ENCODE results near the gene CBFA2T3. TPM values are rescaled to one million over a fixed set of nuclear protein-coding genes. Genes with fewer than 3 reads are reported as not detected.
A peak's percentile ranks its signal among the peaks of the same experiment; 100 is the strongest.

The CBFA2T3 gene
- total and polyA plus RNA-seq, 4 donors, result 4.7 to 11.8 (median 6.6) TPM

DNA sequence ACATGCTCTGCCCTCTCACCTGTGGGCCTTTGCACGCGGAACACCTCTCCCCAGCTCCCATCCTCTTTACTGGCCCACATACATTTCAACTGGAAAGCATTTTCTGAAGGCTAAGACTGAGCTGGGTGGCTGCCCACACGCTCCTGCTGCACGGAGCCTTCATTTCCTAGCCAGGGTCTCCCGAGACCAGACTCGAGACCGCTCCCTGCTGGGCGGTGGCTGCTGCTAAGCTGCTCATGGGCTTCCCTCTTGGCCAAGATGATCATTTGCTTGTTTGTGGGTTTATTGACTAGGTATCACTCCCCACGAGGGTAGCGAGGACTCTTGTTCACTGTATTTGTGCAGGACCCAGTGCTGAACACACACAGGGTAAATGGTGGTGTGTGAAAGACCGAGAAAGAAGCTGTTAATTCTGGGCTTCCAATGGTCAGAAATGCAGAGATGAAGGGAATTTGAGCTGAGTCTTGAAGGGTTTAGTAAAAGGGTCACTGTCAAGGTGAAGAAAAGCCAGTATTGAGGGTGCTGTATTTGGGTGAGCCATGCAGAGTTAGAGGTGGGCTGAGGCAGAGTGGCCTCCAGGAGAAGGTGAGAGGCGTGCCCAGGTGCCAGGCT is 119.2 kb downstream of the CBFA2T3 start:
- WGBS, 2 donors, result 15 to 16% methylated on average over 12 of the region's 12 CpGs
- peak; percentile 79 to 85 (median 80) for DNase-seq
- ATAC-seq (ENCODE audit: insufficient read depth, low FRiP score), result peak; percentile 32
- H3K9me3 ChIP-seq (ENCODE audit: control insufficient read depth in 4 of 4, insufficient read depth in 3 of 4, low read length in 3 of 4), result no peaks in the 10 kb centered on the region
- peaks cover 0 to 16% (median 7%) of the 10 kb centered on the region in 5 donors for H3K4me1 ChIP-seq (ENCODE audit: control insufficient read depth in 5 of 5, insufficient read depth in 5 of 5, low read length in 5 of 5)
- TF ChIP-seq, protein P1, sequence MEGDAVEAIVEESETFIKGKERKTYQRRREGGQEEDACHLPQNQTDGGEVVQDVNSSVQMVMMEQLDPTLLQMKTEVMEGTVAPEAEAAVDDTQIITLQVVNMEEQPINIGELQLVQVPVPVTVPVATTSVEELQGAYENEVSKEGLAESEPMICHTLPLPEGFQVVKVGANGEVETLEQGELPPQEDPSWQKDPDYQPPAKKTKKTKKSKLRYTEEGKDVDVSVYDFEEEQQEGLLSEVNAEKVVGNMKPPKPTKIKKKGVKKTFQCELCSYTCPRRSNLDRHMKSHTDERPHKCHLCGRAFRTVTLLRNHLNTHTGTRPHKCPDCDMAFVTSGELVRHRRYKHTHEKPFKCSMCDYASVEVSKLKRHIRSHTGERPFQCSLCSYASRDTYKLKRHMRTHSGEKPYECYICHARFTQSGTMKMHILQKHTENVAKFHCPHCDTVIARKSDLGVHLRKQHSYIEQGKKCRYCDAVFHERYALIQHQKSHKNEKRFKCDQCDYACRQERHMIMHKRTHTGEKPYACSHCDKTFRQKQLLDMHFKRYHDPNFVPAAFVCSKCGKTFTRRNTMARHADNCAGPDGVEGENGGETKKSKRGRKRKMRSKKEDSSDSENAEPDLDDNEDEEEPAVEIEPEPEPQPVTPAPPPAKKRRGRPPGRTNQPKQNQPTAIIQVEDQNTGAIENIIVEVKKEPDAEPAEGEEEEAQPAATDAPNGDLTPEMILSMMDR (IDR thresholded peaks at IDR 0.05; ENCODE audit: control extremely low read depth, extremely low read depth), result peak; percentile 52
- H3K4me3 ChIP-seq, result peak overlapping the region; percentile 95
- peak overlapping the region in 1 of 2 donors; percentile 84 for H3K27ac ChIP-seq (ENCODE audit: low read depth in 1 of 2, low read length in 1 of 2)
- no peaks in the 10 kb centered on the region for H3K27me3 ChIP-seq (ENCODE audit: control insufficient read depth in 3 of 3, insufficient read depth in 3 of 3, low read length in 2 of 3)
- H3K9ac ChIP-seq (ENCODE audit: insufficient read depth in 1 of 2, low read length in 2 of 2), result no peak overlapping the region
- H3K36me3 ChIP-seq (ENCODE audit: control insufficient read depth in 4 of 4, insufficient read depth in 4 of 4, low read length in 4 of 4), result peaks cover 0 to 30% (median 21%) of the 10 kb centered on the region in 4 donors

DNA sequence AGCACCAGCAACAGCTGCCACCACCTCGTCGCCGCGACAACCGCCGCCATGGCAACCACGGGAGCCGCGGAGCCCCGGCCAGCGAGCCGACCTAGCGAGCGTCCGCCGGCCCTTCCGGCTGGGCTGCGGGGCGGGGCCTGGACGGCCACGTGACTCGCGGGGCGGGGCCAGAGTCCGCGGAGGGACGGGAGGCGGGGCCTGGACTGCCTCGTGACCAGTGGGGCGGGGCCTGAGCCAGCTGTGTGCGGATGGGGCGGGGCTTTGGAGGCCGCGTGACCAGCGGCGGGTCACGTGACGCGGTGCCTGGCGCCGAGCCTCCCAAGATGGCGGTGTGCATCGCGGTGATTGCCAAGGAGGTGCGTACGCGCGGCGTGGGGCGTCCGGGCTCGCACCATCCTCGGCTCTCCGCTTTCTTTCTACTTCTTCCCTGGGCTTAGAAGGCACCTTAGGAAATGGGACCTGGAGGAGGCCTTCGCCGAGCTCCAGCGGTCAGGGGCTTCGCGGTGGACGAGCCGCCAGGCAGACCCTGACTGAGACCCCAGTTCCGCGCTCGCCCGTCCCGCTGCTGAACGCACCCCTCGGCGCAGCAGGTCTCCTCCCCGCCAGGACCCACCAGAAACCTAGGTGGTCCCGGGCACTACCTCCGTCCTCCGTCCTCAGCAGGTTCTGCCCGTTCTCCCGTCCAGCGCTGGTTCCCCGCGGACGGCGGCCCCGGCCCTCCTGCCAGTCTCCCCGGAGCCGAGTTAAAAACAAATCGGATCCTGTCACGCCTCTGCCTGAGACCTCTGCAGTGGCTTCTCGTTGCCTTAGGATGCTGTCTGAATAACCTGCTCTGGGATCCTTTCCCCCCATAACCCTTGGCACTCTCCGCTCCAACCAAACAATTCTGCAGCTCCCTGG is 119.9 kb downstream of the CBFA2T3 start, which contains the start of the genes GALNS and TRAPPC2L:
TSS of gene GALNS (minus strand) at position 120 of the 900 bp plus-strand sequence. CDS start at position 50, 70 bp downstream.
TSS of gene TRAPPC2L (plus strand) at position 300 of the 900 bp plus-strand sequence. CDS start at position 324, 24 bp downstream.
- no peak within 1 kb of the TSS for H3K9ac ChIP-seq (ENCODE audit: insufficient read depth in 1 of 2, low read length in 2 of 2)
- H3K27ac ChIP-seq (ENCODE audit: low read depth in 1 of 2, low read length in 1 of 2), result peak within 1 kb of the TSS; percentile 79 to 84
- H3K36me3 ChIP-seq (ENCODE audit: control insufficient read depth in 4 of 4, insufficient read depth in 4 of 4, low read length in 4 of 4), result peaks cover 0 to 27% (median 19%) of the 10 kb centered on the region in 4 donors
- H3K4me1 ChIP-seq (ENCODE audit: control insufficient read depth in 5 of 5, insufficient read depth in 5 of 5, low read length in 5 of 5), result peaks cover 0 to 16% (median 7%) of the 10 kb centered on the region in 5 donors
- ATAC-seq (ENCODE audit: insufficient read depth, low FRiP score) (peak; percentile 96), DNase-seq (peak; percentile 98 to 99 (median 98))
- H3K9me3 ChIP-seq (ENCODE audit: control insufficient read depth in 4 of 4, insufficient read depth in 3 of 4, low read length in 3 of 4), result no peaks in the 10 kb centered on the region
- H3K4me3 ChIP-seq, result peak within 1 kb of the TSS; percentile 95
- no peaks in the 10 kb centered on the region for H3K27me3 ChIP-seq (ENCODE audit: control insufficient read depth in 3 of 3, insufficient read depth in 3 of 3, low read length in 2 of 3)
- TF ChIP-seq, protein P1 (IDR thresholded peaks at IDR 0.05; ENCODE audit: control extremely low read depth, extremely low read depth), result no peak
- WGBS, 2 donors, result 0% methylated on average over 77 to 87 of the region's 87 CpGs

DNA sequence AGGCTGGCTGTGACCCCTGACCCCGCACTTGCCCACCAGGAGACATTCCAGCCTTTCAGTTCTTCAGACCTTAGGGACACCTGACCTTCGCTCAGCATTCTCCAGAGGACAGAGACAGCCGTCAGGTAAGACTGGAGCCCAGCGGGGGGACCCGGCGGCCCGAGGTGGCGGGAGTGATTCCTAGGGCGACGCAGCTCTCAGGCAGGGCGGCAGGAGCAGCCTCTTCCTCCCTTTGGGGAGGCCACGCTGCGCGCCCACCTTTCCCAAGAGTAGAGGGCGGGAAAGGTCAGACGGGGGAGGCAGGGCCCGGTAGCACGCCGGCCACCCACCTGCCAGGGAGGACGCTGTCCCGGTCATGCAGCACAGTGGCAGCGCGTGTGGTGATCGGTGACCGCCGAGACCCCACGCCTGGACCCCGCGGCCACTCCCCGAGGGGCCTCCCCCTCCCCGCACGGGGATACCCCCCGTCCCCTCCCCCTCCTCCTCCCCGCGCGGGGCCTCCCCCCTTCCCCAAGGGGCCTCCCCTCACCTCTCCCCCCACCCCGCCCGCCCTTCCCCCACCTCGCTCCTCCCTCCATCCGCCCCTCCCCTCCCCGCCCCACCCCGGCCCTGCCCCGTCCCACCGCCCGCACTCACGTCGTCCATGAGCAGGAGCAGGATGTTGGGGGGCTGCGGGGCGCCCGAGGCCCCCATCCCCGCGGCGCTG is 120.7 kb downstream of the CBFA2T3 start:
- TF ChIP-seq, protein P1 (IDR thresholded peaks at IDR 0.05; ENCODE audit: control extremely low read depth, extremely low read depth), result no peak
- Histone ChIP-seq H3K36me3 (ENCODE audit: control insufficient read depth in 4 of 4, insufficient read depth in 4 of 4, low read length in 4 of 4) (peaks cover 0 to 22% (median 19%) of the 10 kb centered on the region in 4 donors), H3K27ac (ENCODE audit: low read depth in 1 of 2, low read length in 1 of 2) (peak overlapping the region; percentile 58 to 79), H3K27me3 (ENCODE audit: control insufficient read depth in 3 of 3, insufficient read depth in 3 of 3, low read length in 2 of 3) (no peaks in the 10 kb centered on the region), H3K4me1 (ENCODE audit: control insufficient read depth in 5 of 5, insufficient read depth in 5 of 5, low read length in 5 of 5) (peaks cover 0 to 16% (median 7%) of the 10 kb centered on the region in 5 donors), H3K9me3 (ENCODE audit: control insufficient read depth in 4 of 4, insufficient read depth in 3 of 4, low read length in 3 of 4) (no peaks in the 10 kb centered on the region), H3K9ac (ENCODE audit: insufficient read depth in 1 of 2, low read length in 2 of 2) (no peak overlapping the region), H3K4me3 (peak overlapping the region; percentile 52)
- ATAC-seq (ENCODE audit: insufficient read depth, low FRiP score) (peak; percentile 24), DNase-seq (no peak)
- WGBS, 2 donors, result 13 to 20% methylated on average over 36 to 45 of the region's 53 CpGs
